SK-MEL-5 (cell line): Measurements from ENCODE around the gene CAPSL. TPM values are rescaled to one million over a fixed set of nuclear protein-coding genes. Genes with fewer than 3 reads are reported as not detected.
"Not testable (repeated sequence)": the region's sequence is repeated elsewhere in the genome, so short reads cannot be mapped to it uniquely, and the experiment has no call there.

ENCODE experiments used
- DNase-seq: peaks from one replicate; pipeline ENCODE4 v3.0.0-alpha.2; 2016; ENCODE audit warnings: low read depth, low spot score
- in situ Hi-C: cut with HindIII; loops from 2 replicates; pipeline ENCODE4 v1.10.0; 2016; ENCODE audit warnings: low sequenced_read_pairs, high pct_unique_total_duplicates, low pct_unique_long_range_greater_than_20kb
- small RNA-seq, 2 experiments: library from RNA; depleted of rRNA; stranded (forward); fragments of <200 nt; gene quantifications; one replicate each; pipeline ENCODE3, GENCODE V24; 2014
- total RNA-seq: library from RNA; depleted of rRNA; stranded (reverse); fragments of >200 nt; shearing (Covaris generic); gene quantifications from 2 replicates; pipeline ENCODE4 v1.2.3, GENCODE V29; 2014; rRNA removed

CAPSL gene
- total RNA-seq, 1 experiment from 2014 or later: not detected

GRCh38 chr5:35856765-35857351 lies 81.6 kb downstream of the CAPSL start, which contains the start of gene IL7R:
TSS of gene IL7R (plus strand) at chr5:35856891. CDS start at chr5:35856978, 87 bp downstream.
- DNase-seq: no peak
- in situ Hi-C loops: no loop called here

- in situ Hi-C loops, DNase-seq: not testable (repeated sequence)
These were observed 82.1 kb downstream of the CAPSL start for GRCh38 chr5:35856186-35856764.

DNA sequence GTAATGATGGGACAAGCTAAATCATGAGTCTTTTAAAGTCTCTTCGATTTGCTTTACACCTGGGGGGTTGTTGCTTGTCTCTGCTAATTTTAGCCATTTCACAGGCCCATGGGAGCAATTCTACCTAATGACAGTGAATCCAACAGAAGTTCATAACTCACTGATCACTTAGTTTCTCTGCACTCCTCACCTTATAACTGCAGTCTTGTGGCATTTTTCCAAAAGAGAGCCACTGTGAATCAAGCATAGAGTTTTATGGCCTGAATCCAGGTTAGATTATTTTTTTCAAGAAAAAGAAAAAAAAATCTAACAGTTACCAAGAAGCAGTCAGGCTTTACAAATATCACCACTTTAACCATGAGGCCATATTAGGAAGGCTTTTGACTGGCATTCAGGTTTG lies 83.2 kb downstream of the CAPSL start:
- in situ Hi-C loops: no loop called here
- no peak for DNase-seq

Small RNAs within 50 kb of the gene (small RNA-seq; reads per million reads assigned to genes)
- 0 reads per million in 2 experiments for gene AC112204.1

Other genes starting within 250 kb of the CAPSL start
- 0.16 and 0.18 TPM in 2 replicates for gene IL7R, start 81.7 kb downstream of the CAPSL start, total RNA-seq
- not detected in 2 replicates for gene UGT3A1, start 52.8 kb upstream of the CAPSL start, total RNA-seq
- 1.9 and 3.9 TPM in 2 replicates for gene UGT3A2, start 128.3 kb upstream of the CAPSL start, total RNA-seq
- gene LMBRD2, start 213.3 kb upstream of the CAPSL start, total RNA-seq: 13.1 and 14.2 TPM in 2 replicates
- 25.5 and 29.5 TPM in 2 replicates for gene SKP2, start 213.5 kb upstream of the CAPSL start, total RNA-seq